Hair follicle dermal papilla cell (primary cell): ENCODE measurements around the gene BLM. TPM values are rescaled to one million over a fixed set of nuclear protein-coding genes. Genes with fewer than 3 reads are reported as not detected.

ENCODE experiments used
- small RNA-seq: library from RNA; depleted of rRNA; stranded (forward); fragments of <200 nt; gene quantifications from one replicate; pipeline ENCODE3, GENCODE V24; 2012
- total RNA-seq: library from RNA; depleted of rRNA; stranded (reverse); fragments of >200 nt; gene quantifications from 2 replicates; pipeline ENCODE4 v1.2.3, GENCODE V29; 2012

BLM gene
- total RNA-seq, result 0.49 and 0.61 TPM in 2 replicates

DNA sequence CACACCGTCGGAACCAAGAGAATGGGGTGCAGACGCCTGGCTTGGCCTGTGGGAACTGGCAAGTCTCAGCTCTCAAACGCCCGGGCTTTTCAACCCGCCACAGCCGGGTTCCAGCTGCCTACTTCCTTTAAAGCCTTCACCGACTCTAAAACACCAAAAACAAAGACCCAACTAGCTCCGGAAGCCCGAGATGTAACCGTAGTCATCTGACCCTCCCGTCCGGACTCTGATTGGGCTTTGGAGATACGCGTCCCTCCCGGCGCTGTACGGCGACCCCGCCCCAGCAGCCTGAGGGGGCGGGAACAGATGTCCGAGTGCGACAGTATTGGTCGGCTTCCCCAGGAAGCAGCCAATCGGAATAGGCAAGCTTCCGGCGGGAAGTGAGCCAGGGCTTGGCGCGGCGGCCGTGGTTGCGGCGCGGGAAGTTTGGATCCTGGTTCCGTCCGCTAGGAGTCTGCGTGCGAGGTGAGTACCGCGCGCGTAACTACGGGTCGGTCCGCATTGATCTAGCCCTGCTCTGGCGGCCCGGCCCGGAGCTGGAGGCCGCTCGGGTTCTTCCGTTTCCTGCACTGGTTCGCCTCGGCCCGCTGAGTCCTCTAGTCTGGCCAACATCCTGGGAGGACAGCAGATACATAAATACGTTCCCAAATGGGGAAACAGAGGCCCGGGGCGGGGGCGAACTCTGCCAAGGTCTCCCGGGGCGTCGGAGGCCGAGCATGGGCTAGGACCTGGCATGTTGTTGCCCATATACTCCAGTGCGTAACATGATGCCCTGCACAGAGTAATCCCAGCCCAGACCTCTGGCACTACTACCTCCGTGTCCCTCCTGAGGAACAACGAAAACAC, at the start of gene BLM:
Gene BLM (plus strand): TSS at position 371 of the 846 bp plus-strand sequence. CDS start 30,047 bp downstream, outside the sequence.

Small RNA genes within 50 kb of the gene (small RNA-seq; reads per million reads assigned to genes)
- not detected for gene RF00093
- not detected for gene RN7SL363P

Other genes starting within 250 kb of the BLM start
- 29.9 and 30.3 TPM in 2 replicates for gene CRTC3, start 187.4 kb upstream of the BLM start, total RNA-seq
- gene FURIN, start 151.2 kb downstream of the BLM start, total RNA-seq, result 46.3 and 48.4 TPM in 2 replicates
- 11.7 and 16.0 TPM in 2 replicates for gene FES, start 167.2 kb downstream of the BLM start, total RNA-seq
- 12.5 and 23.0 TPM in 2 replicates for gene MAN2A2, start 186.0 kb downstream of the BLM start, total RNA-seq
- gene HDDC3, start 215.2 kb downstream of the BLM start, total RNA-seq, result 11.0 and 14.3 TPM in 2 replicates
- 78.1 and 79.5 TPM in 2 replicates for gene UNC45A, start 217.9 kb downstream of the BLM start, total RNA-seq
- gene RCCD1, start 237.5 kb downstream of the BLM start, total RNA-seq, result 10.9 and 13.0 TPM in 2 replicates